Measurements from ENCODE around the gene CEACAM1.
"Not testable (repeated sequence)": the region's sequence is repeated elsewhere in the genome, so short reads cannot be mapped to it uniquely, and the experiment has no call there.

CEACAM1 gene

DNA sequence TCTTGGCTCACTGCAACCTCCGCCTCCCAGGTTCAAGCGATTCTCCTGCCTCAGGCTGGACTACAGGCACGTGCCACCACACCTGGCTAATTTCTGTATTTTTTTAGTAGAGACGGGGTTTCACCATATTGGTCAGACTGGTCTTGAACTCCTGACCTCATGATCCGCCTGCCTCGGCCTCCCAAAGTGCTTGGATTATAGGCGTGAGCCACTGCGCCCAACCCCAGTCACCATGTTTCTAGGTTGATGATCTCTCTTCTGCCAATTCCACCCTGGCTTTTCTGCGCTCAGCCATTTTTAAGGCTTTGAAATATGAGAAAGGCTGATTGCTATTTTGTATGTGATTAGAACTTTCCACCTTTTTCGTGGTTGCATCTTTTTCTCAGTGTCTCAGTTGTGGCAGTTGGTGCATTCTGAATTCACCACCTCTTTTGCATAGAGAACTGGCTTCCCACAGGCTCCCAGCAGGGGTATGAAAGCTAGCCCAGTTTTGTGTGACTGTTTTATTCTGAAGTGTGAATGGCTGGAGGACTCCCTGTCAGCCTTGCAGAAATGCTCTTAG is 15.5 kb downstream of the CEACAM1 start:
- DNase-seq (ENCODE audit: low read depth in 1 of 2, low spot score in 1 of 2) = peak in 1 of 2 donors; percentile 19

DNA sequence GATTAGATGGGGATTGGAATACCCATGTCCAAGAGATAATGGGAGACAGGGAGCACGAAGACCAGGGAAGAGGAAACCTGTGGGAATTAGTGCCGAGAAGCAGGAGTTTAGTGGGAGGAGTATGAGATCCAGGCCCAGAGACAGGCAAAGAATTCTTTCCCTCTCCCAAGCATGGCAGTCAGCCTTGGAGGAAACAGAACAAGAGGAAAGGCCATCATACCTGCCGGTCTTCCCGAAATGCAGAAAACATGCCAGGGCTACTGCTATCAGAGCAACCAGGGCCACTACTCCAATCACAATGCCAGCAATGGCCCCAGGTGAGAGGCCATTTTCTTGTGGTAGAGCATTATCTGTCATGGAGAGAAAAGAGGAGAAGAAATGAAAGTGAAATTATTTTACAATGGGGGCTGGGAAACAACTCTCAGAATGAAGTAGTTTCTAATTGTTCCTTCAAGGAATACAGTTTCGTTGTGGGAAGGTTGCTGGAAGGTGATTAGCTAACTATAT is 16.1 kb downstream of the CEACAM1 start:
- DNase-seq (ENCODE audit: low read depth in 1 of 2, low spot score in 1 of 2) = no peak

DNA sequence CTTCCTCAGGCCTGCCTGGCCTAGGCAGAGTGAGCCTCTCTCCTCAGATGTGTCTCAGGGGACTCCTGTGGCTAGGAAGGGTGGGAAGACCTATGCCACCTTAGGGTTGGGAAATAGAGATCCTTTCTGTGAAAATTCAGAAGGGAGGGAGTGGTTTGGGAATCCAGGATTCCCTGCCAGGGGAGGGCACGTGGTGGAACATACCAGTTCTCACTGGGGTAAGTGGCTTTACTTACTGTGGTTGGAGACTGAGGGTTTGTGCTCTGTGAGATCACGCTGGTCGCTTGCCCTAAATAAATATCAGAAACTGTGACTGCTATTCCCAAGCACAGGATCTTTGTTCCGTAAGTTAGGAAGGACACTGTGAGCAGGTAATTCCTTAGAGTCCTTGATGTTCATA is 16.9 kb downstream of the CEACAM1 start:
- no peak for DNase-seq (ENCODE audit: low read depth in 1 of 2, low spot score in 1 of 2)

DNA sequence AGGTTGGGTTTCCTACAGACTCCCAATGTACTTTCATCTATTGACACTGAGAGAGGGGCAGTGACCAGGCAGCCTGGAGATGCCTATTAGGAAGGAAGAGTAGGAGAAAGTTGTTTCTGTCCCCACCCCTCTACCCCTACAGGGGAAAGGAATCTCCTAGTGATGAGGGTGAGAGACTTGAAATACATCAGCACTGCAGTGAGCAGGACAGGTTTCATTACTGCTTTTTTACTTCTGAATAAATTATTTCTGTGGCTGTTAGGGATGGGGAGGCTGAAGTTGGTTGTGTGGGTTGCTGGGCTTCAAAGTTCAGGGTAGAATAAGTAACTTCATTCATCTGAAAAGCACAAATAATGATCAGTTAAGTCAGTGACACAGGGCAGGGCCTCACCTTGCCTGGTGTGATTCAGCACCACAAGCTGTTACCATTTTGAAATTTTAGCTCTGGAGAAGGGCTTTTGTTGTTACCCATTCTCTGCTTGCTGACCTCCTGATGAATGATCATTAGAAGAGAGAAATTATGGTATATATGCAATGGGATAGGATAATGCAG is 19.3 kb downstream of the CEACAM1 start:
- no peak for DNase-seq (ENCODE audit: low read depth in 1 of 2, low spot score in 1 of 2)

DNA sequence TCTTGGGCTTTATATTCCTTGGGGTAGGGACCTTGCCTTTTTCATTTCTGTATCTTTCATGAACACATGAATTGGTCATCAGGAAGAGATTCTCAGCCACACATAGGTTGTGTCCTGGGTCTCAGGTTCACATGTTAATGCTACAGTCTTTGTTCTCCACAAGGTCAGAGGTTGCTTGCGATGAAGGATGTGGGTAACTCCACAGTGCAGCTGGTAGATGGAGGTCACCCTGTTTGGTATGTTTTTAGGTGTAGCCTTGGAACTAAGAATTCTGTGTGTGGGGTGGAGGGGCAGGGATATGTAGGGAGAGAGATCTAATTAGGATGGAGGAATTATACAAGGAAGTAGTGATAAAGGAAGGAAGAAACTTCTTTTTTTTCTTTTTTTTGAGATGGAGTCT is 23.2 kb downstream of the CEACAM1 start:
- no peak for DNase-seq (ENCODE audit: low read depth in 1 of 2, low spot score in 1 of 2)

DNA sequence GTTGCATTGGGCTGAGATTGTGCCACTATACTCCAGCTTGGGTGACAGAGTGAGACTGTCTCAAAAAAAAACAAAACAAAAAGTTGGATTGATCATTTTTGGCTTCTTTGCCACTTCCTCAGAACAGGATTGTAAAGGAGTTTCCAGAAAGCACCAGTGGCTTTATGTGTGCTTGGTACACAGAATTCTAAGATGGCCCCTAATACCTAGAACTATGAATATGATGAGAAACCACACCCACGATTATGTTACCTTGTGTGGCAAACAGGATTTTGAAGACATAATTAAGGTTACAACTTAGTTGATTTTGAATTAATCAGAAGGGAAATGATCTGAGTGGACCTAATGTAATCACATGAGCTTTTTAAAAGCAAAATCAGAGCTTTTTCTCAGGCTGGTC is 26.5 kb downstream of the CEACAM1 start:
- no peak for DNase-seq (ENCODE audit: low read depth in 1 of 2, low spot score in 1 of 2)

DNA sequence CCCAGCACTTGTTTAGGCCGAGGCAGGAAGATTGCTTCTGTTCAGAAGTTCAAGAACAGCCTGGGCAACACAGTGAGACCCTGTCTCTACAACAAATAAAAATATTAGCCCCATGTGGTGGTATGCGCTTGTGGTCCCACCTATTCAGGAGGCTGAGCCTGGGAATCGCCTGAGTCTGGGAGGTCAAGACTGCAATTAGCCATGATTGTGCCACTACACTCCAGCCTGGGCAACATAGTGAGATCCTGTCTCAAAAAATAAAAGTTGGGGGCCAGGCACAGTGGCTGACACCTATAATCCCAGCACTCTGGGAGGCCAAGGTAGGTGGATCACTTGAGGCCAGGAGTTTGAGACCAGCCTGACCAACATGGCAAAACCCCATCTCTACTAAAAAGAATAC is 27.0 kb downstream of the CEACAM1 start:
- DNase-seq (ENCODE audit: low read depth in 1 of 2, low spot score in 1 of 2) = not testable (repeated sequence)

DNA sequence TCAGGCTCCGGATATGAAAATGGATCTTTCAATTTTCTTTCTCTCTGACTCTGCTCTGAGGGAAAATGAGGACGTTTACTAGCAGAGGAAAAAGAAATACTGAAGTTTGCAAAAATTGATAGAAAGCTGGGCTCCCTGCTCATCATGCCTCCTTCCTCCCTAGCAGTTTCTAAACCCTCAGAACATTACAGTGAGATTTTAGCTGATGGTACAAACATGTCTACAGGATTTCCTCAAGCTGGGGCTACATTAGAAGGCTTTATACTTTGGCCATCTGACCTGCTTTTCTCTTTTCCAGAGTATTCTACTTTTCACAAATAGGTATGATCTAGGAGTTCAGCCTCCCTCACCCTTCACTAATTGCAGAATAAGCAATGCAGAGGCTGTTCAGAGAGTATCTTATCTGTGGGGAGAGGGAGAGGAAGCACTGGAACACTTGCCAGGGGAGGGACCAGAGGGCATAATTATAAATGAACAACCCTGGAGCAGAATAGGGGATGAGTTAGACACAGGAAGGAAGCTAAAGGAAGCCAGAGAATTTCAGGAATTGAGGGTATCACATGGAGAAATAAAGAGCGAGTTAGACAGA is 30.0 kb downstream of the CEACAM1 start:
- DNase-seq (ENCODE audit: low read depth in 1 of 2, low spot score in 1 of 2) = no peak

DNA sequence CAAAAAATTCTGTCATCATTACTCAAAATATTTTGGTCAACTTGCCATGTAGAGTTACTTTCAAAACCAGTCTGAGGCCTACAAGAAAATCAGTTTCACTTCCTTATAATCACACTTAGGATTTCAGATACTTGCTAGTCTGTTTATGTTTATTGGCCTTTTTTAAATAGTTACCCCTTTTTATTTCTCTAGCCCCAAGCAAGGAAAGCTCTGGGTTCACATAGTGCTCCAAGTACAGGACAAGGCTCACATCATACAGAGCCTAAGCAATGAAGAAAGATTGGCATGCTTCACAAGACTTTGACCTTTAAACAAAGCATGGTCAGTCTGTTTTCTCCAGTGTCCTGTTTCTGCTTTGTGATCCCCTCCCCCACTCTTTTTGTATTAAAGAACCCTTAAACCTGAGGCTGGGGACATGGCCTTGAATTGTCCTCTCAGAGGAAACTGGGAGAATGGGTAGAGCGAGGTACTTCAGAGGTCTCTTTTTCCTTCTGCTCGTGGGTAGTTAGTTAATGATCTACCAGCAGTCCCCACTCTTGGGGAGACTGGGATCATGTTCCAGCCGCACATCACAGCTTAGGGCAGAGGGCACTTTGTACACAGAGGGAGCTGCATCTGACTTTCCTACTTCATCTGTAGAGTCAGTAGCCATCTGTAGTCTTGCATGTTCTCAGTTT is 30.7 kb downstream of the CEACAM1 start:
- no peak for DNase-seq (ENCODE audit: low read depth in 1 of 2, low spot score in 1 of 2)

DNA sequence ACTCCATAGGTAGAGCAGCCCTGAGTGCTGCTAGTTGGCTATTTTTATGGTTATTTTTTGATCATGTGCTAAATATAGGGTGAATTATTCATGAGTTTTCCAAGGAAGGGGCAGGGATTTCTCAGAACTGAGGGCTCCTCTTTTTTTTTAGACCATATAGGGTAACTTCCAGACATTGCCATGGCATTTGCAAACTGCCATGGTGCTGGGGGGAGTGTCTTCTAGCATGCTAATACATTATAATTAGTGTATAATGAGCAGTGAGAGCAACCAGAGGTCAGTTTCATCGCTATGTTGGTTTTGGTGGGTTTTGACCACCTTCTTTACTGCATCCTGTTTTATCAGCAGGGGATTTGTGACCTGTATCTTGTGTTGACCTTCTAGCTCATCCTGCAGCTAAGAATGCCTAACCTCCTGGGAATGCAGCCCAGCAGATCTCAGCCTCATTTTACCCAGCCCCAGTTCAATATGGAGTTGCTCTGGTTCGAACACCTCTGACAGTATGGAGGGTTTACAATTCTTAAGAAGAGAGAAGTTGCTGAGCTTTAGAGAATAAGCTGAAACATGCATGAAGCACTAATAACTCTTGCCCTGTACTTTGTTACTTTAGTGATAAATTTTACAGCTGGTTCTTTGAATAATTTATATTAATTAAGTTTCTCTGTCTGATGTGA is 31.7 kb downstream of the CEACAM1 start:
- no peak for DNase-seq (ENCODE audit: low read depth in 1 of 2, low spot score in 1 of 2)

DNA sequence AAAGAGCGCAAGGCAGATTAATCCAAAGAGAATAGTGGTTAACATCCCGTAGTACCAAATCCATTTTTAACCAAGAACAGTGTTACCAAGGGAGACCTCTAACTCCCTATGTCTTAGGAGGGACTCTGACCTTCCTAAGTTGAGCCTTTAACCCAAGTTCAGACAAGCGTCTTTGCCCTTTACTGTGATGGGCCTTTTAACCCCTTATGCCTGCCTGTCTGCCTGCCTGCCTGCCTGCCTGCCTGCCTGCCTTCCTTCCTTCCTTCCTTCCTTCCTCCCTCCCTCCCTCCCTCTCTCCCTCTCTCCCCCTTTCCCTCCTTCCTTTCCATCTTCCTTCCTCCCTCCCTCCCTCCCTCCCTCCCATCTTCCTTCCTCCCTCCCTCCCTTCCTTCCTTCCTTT is 32.6 kb downstream of the CEACAM1 start:
- DNase-seq (ENCODE audit: low read depth in 1 of 2, low spot score in 1 of 2) = no peak

DNA sequence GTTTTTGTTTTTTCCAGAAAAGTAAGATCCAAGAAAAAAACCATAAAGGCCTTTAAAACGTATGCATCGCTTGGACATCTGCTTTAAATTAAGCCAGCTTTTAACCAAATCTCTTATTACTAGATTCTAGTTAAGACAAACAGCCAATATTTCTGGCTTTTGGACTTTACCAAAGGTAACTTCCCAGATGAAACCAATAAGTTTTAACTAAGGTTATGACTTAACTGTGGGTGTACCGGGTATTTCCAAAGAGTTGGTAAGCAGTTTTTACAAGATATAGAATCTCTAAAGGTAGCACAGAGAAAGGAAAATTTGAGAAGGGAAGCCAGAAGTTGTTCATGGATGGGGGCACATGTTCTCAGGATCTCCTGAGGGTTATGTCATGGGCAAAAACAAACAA is 34.0 kb downstream of the CEACAM1 start:
- DNase-seq (ENCODE audit: low read depth in 1 of 2, low spot score in 1 of 2) = no peak

DNA sequence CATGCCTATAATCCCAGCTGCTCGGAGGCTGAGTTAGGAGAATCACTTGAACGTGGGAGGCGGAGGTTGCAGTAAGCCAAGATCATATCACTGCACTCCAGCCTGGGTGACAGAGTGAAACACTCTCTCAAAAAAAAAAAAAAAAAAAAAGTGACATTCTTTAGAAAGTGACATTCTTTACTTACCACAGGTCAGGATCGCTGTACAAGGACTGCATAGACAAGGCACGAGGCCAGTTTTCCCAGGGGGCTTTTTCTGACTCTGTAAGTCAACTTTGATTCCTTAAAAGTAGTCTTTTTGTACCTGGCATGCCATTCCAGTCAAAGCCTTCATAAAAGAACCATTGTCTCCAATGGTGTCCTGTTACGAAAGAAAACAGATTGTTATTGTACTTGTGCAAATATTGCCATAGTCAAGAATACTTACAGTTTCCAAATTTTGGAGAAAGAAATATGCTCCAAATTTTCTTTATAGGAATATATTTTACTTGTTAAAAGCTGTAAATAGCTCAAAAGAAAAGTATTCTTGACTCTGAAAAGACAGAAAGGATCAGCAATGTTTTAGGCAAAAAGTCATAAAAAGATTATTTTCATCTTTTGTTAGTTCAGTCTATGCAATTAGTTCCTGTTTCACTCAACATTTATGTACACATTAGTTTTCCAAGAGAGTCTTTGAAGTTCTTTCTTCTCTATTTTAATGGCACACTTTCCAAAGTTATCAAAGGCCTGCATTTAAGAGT is 39.3 kb downstream of the CEACAM1 start:
- no peak for DNase-seq (ENCODE audit: low read depth in 1 of 2, low spot score in 1 of 2)

DNA sequence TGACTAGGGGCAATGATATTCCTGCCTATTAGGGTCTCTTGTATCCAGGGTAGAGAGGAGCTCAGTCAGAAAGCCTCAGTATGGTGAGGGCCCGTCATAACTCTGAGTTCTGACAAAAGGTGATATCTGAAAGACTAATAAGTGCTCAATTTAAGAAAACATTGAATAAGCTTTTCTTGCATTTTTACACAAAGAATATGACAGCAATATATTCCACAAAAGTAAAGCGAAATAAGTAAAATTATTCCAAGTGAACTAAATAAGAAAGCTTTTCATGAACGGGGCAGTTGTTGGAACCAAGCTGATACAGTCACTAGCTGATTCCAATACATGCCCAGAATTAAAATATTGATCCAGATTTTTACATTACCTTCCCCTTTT is 40.5 kb downstream of the CEACAM1 start:
- DNase-seq (ENCODE audit: low read depth in 1 of 2, low spot score in 1 of 2) = no peak

DNA sequence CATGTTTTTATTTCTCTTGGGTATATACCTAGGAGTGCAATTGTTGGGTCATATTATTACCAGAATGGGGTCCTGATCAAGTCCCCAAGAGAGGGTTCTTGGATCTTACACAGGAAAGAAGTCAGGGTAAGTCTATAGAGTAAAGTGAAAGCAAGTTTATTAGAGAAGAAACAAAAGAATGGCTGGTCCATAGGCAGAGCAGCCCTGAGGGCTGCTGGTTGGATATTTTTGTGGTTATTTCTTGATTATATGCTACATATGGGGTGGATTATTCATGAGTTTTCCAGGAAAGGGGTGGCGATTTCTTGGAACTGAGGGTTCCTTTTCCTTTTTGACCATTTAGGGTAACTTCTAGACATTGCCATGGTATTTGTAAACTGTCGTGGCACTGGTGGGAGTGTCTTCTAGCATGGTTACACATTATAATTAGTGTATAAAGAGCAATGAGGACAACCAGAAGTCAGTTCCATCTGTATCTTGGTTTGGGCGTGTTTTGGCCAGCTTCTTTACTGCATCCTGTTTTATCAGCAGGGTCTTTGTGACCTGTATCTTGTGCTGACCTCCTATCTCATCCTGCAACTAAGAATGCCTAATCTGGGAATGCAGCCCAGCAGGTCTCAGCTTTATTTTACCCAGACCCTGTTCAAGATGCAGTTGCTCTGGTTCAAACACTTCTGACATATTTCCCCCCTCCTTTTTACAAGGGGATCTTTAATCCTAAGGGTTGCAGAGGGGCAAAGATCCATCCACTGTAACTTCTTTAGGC is 41.1 kb downstream of the CEACAM1 start:
- DNase-seq (ENCODE audit: low read depth in 1 of 2, low spot score in 1 of 2) = no peak

DNA sequence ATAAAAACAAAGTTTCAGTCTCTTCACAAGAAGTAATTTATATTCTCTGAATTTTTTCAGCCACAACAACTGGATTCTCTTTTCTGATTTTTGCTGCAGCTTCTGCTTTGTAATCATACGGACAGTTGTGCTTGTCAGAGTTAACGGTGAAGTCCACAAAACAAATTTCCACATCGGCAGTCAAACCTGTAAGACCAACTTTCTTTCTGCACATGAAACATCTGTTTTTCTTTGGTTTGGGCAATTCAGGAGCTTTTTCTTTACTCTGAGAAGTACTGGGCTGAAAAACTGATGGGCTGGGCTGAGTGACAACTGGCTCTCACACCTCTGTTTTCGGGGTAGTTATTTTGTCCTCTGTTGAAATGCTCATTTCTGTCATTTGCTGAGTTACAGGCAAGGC is 43.2 kb downstream of the CEACAM1 start:
- not testable (repeated sequence) for DNase-seq (ENCODE audit: low read depth in 1 of 2, low spot score in 1 of 2)

DNA sequence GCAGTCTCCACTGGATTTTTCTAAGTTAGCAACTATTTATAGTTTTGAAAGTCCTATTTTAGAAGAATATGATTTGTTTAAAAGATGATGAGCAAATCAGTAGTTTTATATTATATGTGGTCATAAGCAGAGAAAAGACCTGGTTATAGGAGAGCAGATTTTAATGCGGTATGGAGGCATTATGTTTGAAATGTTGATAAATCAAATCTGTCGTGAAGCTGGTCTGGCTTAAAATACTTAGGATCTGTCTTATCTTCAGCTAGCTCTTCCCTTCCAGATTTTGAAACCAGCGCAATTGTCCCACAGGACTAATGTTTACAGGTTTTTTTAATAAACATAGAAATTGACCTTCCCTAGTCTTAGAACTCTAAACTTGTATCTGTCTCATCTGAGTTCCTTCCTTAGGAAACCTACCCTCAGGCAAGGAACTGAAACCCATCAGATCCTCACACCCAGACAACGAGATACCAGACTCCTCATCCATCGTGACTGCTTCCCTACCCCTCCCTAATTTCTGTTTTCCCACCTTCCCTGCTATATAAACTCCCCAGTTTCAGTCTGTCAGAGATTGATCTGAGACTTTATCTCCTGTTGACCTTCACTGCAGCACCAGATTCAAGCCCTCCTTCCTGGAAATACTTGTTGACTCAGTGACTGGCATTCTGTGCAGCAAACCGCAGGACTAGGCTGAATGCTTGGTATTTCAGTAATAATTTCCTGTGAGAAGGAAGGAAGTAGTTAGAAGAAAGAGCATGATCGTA is 47.8 kb downstream of the CEACAM1 start:
- no peak for DNase-seq (ENCODE audit: low read depth in 1 of 2, low spot score in 1 of 2)

DNA sequence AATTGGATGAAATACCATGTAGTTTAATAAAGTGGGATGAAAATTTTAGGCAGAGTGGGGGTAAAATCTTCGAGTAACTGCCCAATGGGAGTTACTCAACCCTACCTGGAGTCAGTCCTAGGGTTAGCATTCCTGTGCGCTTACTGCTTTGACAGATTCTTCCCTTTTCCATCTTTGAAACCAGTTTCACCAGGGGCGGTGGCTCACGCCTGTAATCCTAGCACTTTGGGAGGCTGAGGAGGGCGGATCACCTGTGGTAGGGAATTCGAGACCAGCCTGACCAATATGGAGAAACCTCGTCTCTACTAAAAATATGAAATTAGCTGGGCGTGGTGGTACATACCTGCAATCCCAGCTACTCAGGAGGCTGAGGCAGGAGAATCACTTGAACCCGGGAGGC is 48.5 kb downstream of the CEACAM1 start:
- DNase-seq (ENCODE audit: low read depth in 1 of 2, low spot score in 1 of 2) = no peak

DNA sequence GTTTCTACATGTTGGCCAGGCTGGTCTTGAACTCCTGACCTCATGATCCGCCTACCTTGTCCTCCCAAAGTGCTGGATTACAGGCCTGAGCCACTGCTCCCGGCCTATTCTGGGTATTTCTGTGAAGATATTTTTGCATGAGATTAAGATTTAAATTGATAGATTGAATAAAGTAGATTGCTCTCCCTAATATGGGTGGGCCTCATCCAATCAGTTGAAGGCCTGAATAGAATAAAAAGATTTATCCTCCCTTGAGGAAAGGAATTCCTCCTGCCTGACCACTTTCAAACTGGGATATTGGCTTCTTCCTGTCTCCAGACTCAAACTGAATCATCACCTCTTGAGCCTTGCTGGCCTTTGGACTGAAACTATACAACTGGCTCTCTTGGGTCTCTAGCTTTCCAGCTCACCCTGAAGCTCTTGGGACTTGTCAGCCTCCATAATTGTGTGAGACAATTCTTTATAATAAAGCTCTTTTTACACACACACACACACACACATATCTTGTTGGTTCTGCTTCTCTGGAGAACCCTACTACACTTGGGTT is 49.4 kb downstream of the CEACAM1 start:
- DNase-seq (ENCODE audit: low read depth in 1 of 2, low spot score in 1 of 2) = no peak
